GM20000 (cell line): Measurements from ENCODE around the gene ABCC8.

Experiments
- DNase-seq: peaks from one replicate; pipeline ENCODE4 v3.0.0; 2012; ENCODE audit warnings: low spot score
- CTCF ChIP-seq: IDR thresholded peaks from 2 replicates; pipeline ENCODE4 v1.5.1; 2012; ENCODE audit warnings: mild to moderate bottlenecking, control low read depth; ENCODE audit errors: extremely low read depth, missing control alignments

ABCC8 gene

GRCh38 chr11:17392872-17393271 lies 83.8 kb downstream of the ABCC8 start:
- no peak for TF ChIP-seq CTCF
- no peak for DNase-seq

- DNase-seq, result no peak
- no peak for TF ChIP-seq CTCF
Measured at GRCh38 chr11:17391493-17392355, 84.9 kb downstream of the ABCC8 start.

- no peak for DNase-seq
- TF ChIP-seq CTCF, result no peak
Measured at GRCh38 chr11:17389957-17390649, 86.5 kb downstream of the ABCC8 start.

GRCh38 chr11:17389211-17389956 lies 87.3 kb downstream of the ABCC8 start:
- DNase-seq, result peak; percentile 90

GRCh38 chr11:17388609-17389210 lies 87.9 kb downstream of the ABCC8 start, which contains the start of gene KCNJ11:
KCNJ11 (minus strand) TSS chr11:17388659; CDS start chr11:17388091, 568 bp downstream.
- no peak for TF ChIP-seq CTCF
- no peak for DNase-seq

More at GRCh38 chr11:17389211-17389956, 87.3 kb downstream of the ABCC8 start:
- TF ChIP-seq CTCF, result peak; percentile 43

- no peak for DNase-seq
- no peak for TF ChIP-seq CTCF
Measured at GRCh38 chr11:17387811-17388210, 88.8 kb downstream of the ABCC8 start.
